B cell (primary cell): ENCODE data around the gene GGN. TPM values are rescaled to one million over a fixed set of nuclear protein-coding genes. Genes with fewer than 3 reads are reported as not detected.

Source experiments
- ATAC-seq: fragments of 200-7000 bp; cut with Tn5 transposase; one replicate; pipeline ENCODE4 v1.10.0; 2021; ENCODE audit warnings: low read depth, mild to moderate bottlenecking, moderate number of reproducible peaks, moderate library complexity
- CTCF ChIA-PET: fragments of 350-600 bp; sonication (Branson Sonifier 250); formaldehyde crosslinking; loops from one replicate; lab custom pipeline; 2021; ENCODE audit warnings: antibody characterized with exemption, inconsistent platforms; lab: Charles Lee
- POLR2A ChIA-PET: fragments of 350-600 bp; sonication (Branson Sonifier 250); formaldehyde crosslinking; loops from one replicate; lab custom pipeline; 2021; ENCODE audit warnings: antibody characterized with exemption; lab: Charles Lee
- DNase-seq: peaks from one replicate; pipeline ENCODE4 v3.0.0; 2013
- H2AFZ ChIP-seq: 2 replicates; pipeline ENCODE4 v1.6.1; 2012; ENCODE audit warnings: mild to moderate bottlenecking, low read depth, low read length; ENCODE audit not compliant: insufficient read depth, poor library complexity, severe bottlenecking
- H3K27ac ChIP-seq, 2 donors: 1 replicate in 1 of 2; 2 replicates in 1 of 2; pipeline ENCODE4 v1.5.1; 2012 to 2013; ENCODE audit warnings: low read length in 2 of 2, mild to moderate bottlenecking in 2 of 2, moderate library complexity in 1 of 2
- H3K27me3 ChIP-seq, 4 experiments: fragments of 200-600 bp in 1 of 4; sonication (generic) in 1 of 4; replicated peaks in 1 of 4; 1 replicate in 2 of 4; 2 replicates in 2 of 4; pipeline versions ENCODE4 v1.6.1 to v1.7.0; 2013 to 2016; ENCODE audit warnings: low read length in 3 of 4, mild to moderate bottlenecking in 2 of 4, mixed read lengths in 1 of 4, moderate library complexity in 1 of 4; ENCODE audit not compliant: insufficient read depth in 4 of 4, control insufficient read depth in 3 of 4; ENCODE audit errors: control extremely low read depth in 1 of 4
- H3K36me3 ChIP-seq, 2 experiments: replicated peaks in 1 of 2; 1 replicate in 1 of 2; 2 replicates in 1 of 2; pipeline versions ENCODE4 v1.6.1 to v1.7.1; 2013; ENCODE audit warnings: low read length in 1 of 2; ENCODE audit not compliant: insufficient read depth in 2 of 2, control insufficient read depth in 1 of 2; ENCODE audit errors: control extremely low read depth in 1 of 2, extremely low read depth in 1 of 2
- H3K4me1 ChIP-seq, 2 donors: fragments of 200-600 bp in 1 of 2; sonication (generic) in 1 of 2; 1 replicate in 1 of 2; 2 replicates in 1 of 2; pipeline versions ENCODE4 v1.5.1 to v1.6.1; 2013 to 2017; ENCODE audit warnings: low read length in 2 of 2; ENCODE audit not compliant: control insufficient read depth in 2 of 2, insufficient read depth in 2 of 2
- H3K4me2 ChIP-seq: replicated peaks from 2 replicates; pipeline ENCODE3; 2012; ENCODE audit warnings: mild to moderate bottlenecking, low read depth, low read length; ENCODE audit not compliant: poor library complexity, severe bottlenecking
- H3K4me3 ChIP-seq, 5 experiments: fragments of 200-600 bp in 1 of 5; sonication (generic) in 1 of 5; 1 replicate in 3 of 5; 2 replicates in 2 of 5; pipeline versions ENCODE4 v1.5.1 to v1.7.0; 2011 to 2016; ENCODE audit warnings: low read length in 4 of 5, mild to moderate bottlenecking in 4 of 5, low read depth in 2 of 5, control low read depth in 1 of 5, moderate library complexity in 1 of 5; ENCODE audit not compliant: insufficient read depth in 1 of 5; ENCODE audit errors: control extremely low read depth in 1 of 5, extremely low read depth in 1 of 5
- H3K79me2 ChIP-seq: fragments of 200-600 bp; sonication (generic); one replicate; pipeline ENCODE4 v1.6.0; 2016; ENCODE audit warnings: low read length; ENCODE audit not compliant: control insufficient read depth, insufficient read depth
- H3K9ac ChIP-seq: fragments of 200-600 bp; sonication (generic); 2 replicates; pipeline ENCODE4 v1.6.1; 2017; ENCODE audit warnings: mild to moderate bottlenecking, low read length, moderate library complexity
- H3K9me3 ChIP-seq, 3 donors: one replicate each; pipeline versions ENCODE4 v1.6.1 to v1.7.1; 2013; ENCODE audit warnings: low read length in 2 of 3; ENCODE audit not compliant: control insufficient read depth in 2 of 3, insufficient read depth in 1 of 3; ENCODE audit errors: control extremely low read depth in 1 of 3
- H4K20me1 ChIP-seq: 2 replicates; pipeline ENCODE4 v1.6.0; 2012; ENCODE audit warnings: mild to moderate bottlenecking, low read length; ENCODE audit not compliant: insufficient read depth, control insufficient read depth, poor library complexity, severe bottlenecking
- H3K27ac Mint-ChIP-seq: one replicate; pipeline ENCODE4 v1.8.0; 2021; ENCODE audit warnings: mixed read lengths
- H3K27me3 Mint-ChIP-seq: one replicate; pipeline ENCODE4 v1.8.0; 2021; ENCODE audit warnings: mixed read lengths
- H3K4me1 Mint-ChIP-seq: one replicate; pipeline ENCODE4 v1.8.0; 2021; ENCODE audit warnings: mixed read lengths
- H3K4me3 Mint-ChIP-seq: one replicate; pipeline ENCODE4 v1.8.0; 2021; ENCODE audit warnings: mixed read lengths
- H3K9me3 Mint-ChIP-seq: one replicate; pipeline ENCODE4 v1.8.0; 2022; ENCODE audit warnings: mixed read lengths; ENCODE audit not compliant: insufficient read depth
- CTCF ChIP-seq: fragments of 200-600 bp; IDR thresholded peaks from one replicate; pipeline ENCODE4 v1.8.0; 2022; ENCODE audit warnings: antibody characterized with exemption, mild to moderate bottlenecking
- EZH2 ChIP-seq: IDR thresholded peaks from 2 replicates; pipeline ENCODE4 v1.6.1; 2012; ENCODE audit warnings: borderline replicate concordance, low read depth, mild to moderate bottlenecking, moderate library complexity, low read length; ENCODE audit not compliant: insufficient read depth, poor library complexity, severe bottlenecking
- WGBS: methylation state at CpG from one replicate; pipeline ENCODE4 v1.1.5; 2013; ENCODE audit warnings: missing lambda C conversion rate; ENCODE audit not compliant: insufficient coverage; 5-methylcytosine and 5-hydroxymethylcytosine counted together
- intact Hi-C: fragments of 100-400 bp; cut with micrococcal nuclease; formaldehyde crosslinking; loops from one replicate; pipeline ENCODE4 v1.10.0; 2022
- polyA plus RNA-seq: library from polyadenylated mRNA; depleted of rRNA; stranded (reverse); fragments of >200 nt; gene quantifications from 2 replicates; pipeline ENCODE4 v1.2.3, GENCODE V29; 2012
- total RNA-seq, 2 donors: library from RNA; stranded (reverse); fragments of 120-200 nt in 1 of 2; gene quantifications; 1 replicate in 1 of 2; 2 replicates in 1 of 2; pipeline versions ENCODE4 v1.2.3 to v1.2.4, GENCODE V29; 2013 to 2022

Gene GGN
- total and polyA plus RNA-seq, 2 donors (not counting 1 experiment from before 2014, with no cell fraction given) = 0.34 TPM; not detected in 1

GRCh38 chr19:38429811-38430156, 42.0 kb upstream of the GGN start:
- ChIA-PET CTCF (no interaction called here), POLR2A (no interaction called here)
- no peak overlapping the region for H2AFZ ChIP-seq
- no peak overlapping the region for H3K9ac ChIP-seq
- no CpG with 5 or more reads among the region's 2 CpGs for WGBS
- no peak for ATAC-seq
- H3K9me3 ChIP-seq = peaks cover 0 to 3% (median 0%) of the 10 kb centered on the region in 3 donors
- no peak for TF ChIP-seq CTCF
- no peak for TF ChIP-seq EZH2
- H3K4me3 ChIP-seq = no peak overlapping the region
- H3K4me1 ChIP-seq = peaks cover 19 to 27% of the 10 kb centered on the region in 2 donors
- H3K27ac ChIP-seq = no peak overlapping the region
- no peaks in the 10 kb centered on the region for H4K20me1 ChIP-seq
- H3K27me3 ChIP-seq = peaks cover 0 to 20% (median 6%) of the 10 kb centered on the region in 4 experiments
- no peak overlapping the region for H3K4me2 ChIP-seq
- no peak overlapping the region for H3K27ac Mint-ChIP-seq
- H3K4me3 Mint-ChIP-seq = no peak overlapping the region
- peaks cover 21% of the 10 kb centered on the region for H3K27me3 Mint-ChIP-seq
- intact Hi-C loops = no loop called here
- H3K36me3 ChIP-seq = no peaks in the 10 kb centered on the region
- H3K79me2 ChIP-seq = no peaks in the 10 kb centered on the region
- peaks cover 36% of the 10 kb centered on the region for H3K4me1 Mint-ChIP-seq
- H3K9me3 Mint-ChIP-seq = no peaks in the 10 kb centered on the region
- no peak for DNase-seq

GRCh38 chr19:38429055-38429810, 41.4 kb upstream of the GGN start:
- H3K27ac Mint-ChIP-seq = no peak overlapping the region
- intact Hi-C loops = no loop called here

More at GRCh38 chr19:38429055-38429810, 41.4 kb upstream of the GGN start:
- no peak for ATAC-seq
- Mint-ChIP-seq H3K27me3 (peaks cover 18% of the 10 kb centered on the region), H3K4me1 (peaks cover 34% of the 10 kb centered on the region), H3K4me3 (no peak overlapping the region), H3K9me3 (no peaks in the 10 kb centered on the region)
- Histone ChIP-seq H2AFZ (no peak overlapping the region), H3K4me2 (no peak overlapping the region), H3K4me1 (peaks cover 19 to 27% of the 10 kb centered on the region in 2 donors), H3K27ac (no peak overlapping the region), H3K4me3 (no peak overlapping the region), H3K9ac (no peak overlapping the region), H3K36me3 (no peaks in the 10 kb centered on the region), H3K79me2 (no peaks in the 10 kb centered on the region), H3K27me3 (peaks cover 0 to 14% (median 3%) of the 10 kb centered on the region in 4 experiments), H4K20me1 (no peaks in the 10 kb centered on the region), H3K9me3 (peaks cover 0 to 3% (median 0%) of the 10 kb centered on the region in 3 donors)
- 57% methylated on average over 9 of the region's 14 CpGs for WGBS
- DNase-seq = no peak
- ChIA-PET POLR2A (no interaction called here), CTCF (interaction anchor here (1.5 kb wide), 1 partner anchor 26 kb away, joined by 5 read pairs; the partner anchor contains the start of gene FAM98C)
- no peak for TF ChIP-seq EZH2
- no peak for TF ChIP-seq CTCF
